Breast epithelium (tissue), 3 donors: ENCODE measurements around the gene FLII.
"Not testable (repeated sequence)": the region's sequence is repeated elsewhere in the genome, so short reads cannot be mapped to it uniquely, and the experiment has no call there.

Source experiments
- CTCF ChIP-seq, 3 donors: fragments of 450-650 bp; IDR thresholded peaks; one replicate each; pipeline ENCODE4 v1.5.1; 2016 to 2017; ENCODE audit warnings: antibody characterized with exemption in 3 of 3, mild to moderate bottlenecking in 3 of 3, moderate library complexity in 3 of 3
- POLR2A ChIP-seq: fragments of 450-650 bp; IDR thresholded peaks from one replicate; pipeline ENCODE4 v1.6.1; 2016; ENCODE audit warnings: antibody characterized with exemption, mild to moderate bottlenecking, moderate library complexity
- POLR2AphosphoS5 ChIP-seq, 3 donors: sonication (generic); formaldehyde crosslinking; IDR thresholded peaks; one replicate each; pipeline ENCODE4 v1.6.1; 2017; ENCODE audit warnings: antibody characterized with exemption in 3 of 3

- TF ChIP-seq POLR2A; CTCF (IDR thresholded peaks at IDR 0.05); POLR2AphosphoS5 (IDR thresholded peaks at IDR 0.05): not testable (repeated sequence)
These were observed 44.7 kb upstream of the FLII start for GRCh38 chr17:18303206-18303605.
